ENCODE measurements around the gene SCO1. TPM values are rescaled to one million over a fixed set of nuclear protein-coding genes. Genes with fewer than 3 reads are reported as not detected.

SCO1 gene
- total RNA-seq, 6 experiments from 2014 or later: 19.0 to 29.7 (median 23.8) TPM

DNA sequence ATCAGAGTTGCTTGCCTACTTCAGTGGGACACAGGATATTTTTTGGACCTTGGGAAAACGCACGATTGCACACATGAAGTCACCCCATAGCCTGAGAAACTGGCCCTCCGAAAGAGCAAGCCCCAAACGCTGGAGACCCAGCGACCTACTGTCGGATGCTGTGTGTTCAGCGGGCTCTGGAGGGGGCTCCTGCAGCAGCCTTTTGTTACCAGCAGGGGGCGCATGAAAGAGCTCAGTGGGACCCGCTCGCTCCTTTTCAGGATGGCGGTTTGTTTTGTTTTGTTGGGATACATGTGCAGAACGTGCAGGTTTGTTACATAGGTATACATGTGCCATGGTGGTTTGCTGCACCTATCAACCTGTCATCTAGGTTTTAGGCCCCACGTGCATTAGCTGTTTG is 68.6 kb downstream of the SCO1 start:
- intact Hi-C loops (cut with DNase I): loop anchor here in 1 of 2 donors (10.0 kb wide), 1 partner anchor 516 kb away; no protein-coding TSS in a partner anchor
- no peaks in the 10 kb centered on the region for H3K9me3 ChIP-seq
- ATAC-seq (no peak), DNase-seq (no peak)
- TF ChIP-seq, protein P1, sequence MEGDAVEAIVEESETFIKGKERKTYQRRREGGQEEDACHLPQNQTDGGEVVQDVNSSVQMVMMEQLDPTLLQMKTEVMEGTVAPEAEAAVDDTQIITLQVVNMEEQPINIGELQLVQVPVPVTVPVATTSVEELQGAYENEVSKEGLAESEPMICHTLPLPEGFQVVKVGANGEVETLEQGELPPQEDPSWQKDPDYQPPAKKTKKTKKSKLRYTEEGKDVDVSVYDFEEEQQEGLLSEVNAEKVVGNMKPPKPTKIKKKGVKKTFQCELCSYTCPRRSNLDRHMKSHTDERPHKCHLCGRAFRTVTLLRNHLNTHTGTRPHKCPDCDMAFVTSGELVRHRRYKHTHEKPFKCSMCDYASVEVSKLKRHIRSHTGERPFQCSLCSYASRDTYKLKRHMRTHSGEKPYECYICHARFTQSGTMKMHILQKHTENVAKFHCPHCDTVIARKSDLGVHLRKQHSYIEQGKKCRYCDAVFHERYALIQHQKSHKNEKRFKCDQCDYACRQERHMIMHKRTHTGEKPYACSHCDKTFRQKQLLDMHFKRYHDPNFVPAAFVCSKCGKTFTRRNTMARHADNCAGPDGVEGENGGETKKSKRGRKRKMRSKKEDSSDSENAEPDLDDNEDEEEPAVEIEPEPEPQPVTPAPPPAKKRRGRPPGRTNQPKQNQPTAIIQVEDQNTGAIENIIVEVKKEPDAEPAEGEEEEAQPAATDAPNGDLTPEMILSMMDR (IDR thresholded peaks at IDR 0.05): peak in 2 of 4 donors; percentile 22 to 28
- TF ChIP-seq POLR2A (IDR thresholded peaks at IDR 0.05): no peak
- H3K36me3 ChIP-seq: peaks cover 0 to 5% (median 0%) of the 10 kb centered on the region in 4 donors
- 81% methylated on average over 9 of the region's 13 CpGs for WGBS (ENCODE audit: insufficient coverage, low coverage, low lambda C conversion rate, missing lambda C conversion rate)
- H3K4me1 ChIP-seq: no peaks in the 10 kb centered on the region
- H3K27ac ChIP-seq: no peak overlapping the region
- no peaks in the 10 kb centered on the region for H3K27me3 ChIP-seq
- no peak overlapping the region for H3K4me3 ChIP-seq

DNA sequence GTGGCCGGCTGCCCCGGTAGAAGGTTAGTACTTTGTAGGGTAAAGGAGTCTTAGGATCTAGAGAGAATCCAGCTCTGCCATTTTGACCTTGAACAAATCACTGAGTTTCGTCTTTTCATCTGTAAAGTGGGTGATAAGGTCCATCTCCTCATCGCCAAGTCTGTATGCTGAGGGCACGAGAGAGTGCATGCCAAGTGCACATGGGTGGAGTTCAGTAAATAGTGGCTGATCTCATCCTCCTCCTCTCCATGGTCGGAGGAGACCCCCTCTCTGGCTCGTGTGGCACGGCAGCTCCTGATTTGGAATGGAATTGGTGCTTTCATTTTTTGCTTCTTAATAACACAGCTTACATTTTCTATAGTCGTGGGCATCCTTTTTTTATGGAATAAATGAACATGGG is 70.9 kb downstream of the SCO1 start:
- TF ChIP-seq, protein P1 (IDR thresholded peaks at IDR 0.05): no peak
- no peak for TF ChIP-seq POLR2A (IDR thresholded peaks at IDR 0.05)
- intact Hi-C loops (cut with DNase I): loop anchor here in 1 of 2 donors (10.0 kb wide), 1 partner anchor 518 kb away; no protein-coding TSS in a partner anchor
- WGBS (ENCODE audit: insufficient coverage, low coverage, low lambda C conversion rate, missing lambda C conversion rate): 77% methylated on average over 5 of the region's 9 CpGs

DNA sequence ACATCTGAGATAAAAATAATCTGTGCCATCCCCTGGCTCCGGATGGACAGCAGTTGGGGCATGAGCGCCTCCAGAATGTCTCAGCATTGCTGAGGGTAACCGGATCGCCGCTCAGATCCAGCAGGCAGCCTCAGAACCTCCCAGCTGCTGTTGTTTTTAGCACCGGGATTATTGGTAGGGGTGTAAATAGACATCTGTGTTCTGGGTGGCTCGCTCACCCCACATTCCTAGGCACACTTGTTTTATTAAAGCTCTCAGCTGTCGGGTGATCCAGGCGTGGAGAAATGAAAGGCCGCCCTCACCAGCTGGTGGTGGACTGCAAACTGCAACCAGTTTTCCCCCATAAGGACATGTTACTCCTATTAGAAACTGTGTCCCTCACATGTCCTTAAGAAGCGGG is 72.4 kb downstream of the SCO1 start:
- 86% methylated on average over 6 of the region's 11 CpGs for WGBS (ENCODE audit: insufficient coverage, low coverage, low lambda C conversion rate, missing lambda C conversion rate)
- H3K27me3 ChIP-seq: no peaks in the 10 kb centered on the region
- no peak overlapping the region for H3K4me3 ChIP-seq
- TF ChIP-seq, protein P1 (IDR thresholded peaks at IDR 0.05): no peak
- no peak for TF ChIP-seq POLR2A (IDR thresholded peaks at IDR 0.05)
- ATAC-seq: no peak
- DNase-seq: no peak
- H3K27ac ChIP-seq: no peak overlapping the region
- H3K36me3 ChIP-seq: peaks cover 0 to 5% (median 0%) of the 10 kb centered on the region in 4 donors
- intact Hi-C loops (cut with DNase I): loop anchor here in 1 of 2 donors (10.0 kb wide), 1 partner anchor 520 kb away; no protein-coding TSS in a partner anchor
- H3K4me1 ChIP-seq: no peaks in the 10 kb centered on the region
- H3K9me3 ChIP-seq: no peaks in the 10 kb centered on the region

More for the DNA sequence above, 70.9 kb downstream of the SCO1 start:
- H3K9me3 ChIP-seq: no peaks in the 10 kb centered on the region
- DNase-seq (no peak), ATAC-seq (no peak)
- no peak overlapping the region for H3K4me3 ChIP-seq
- H3K27me3 ChIP-seq: no peaks in the 10 kb centered on the region
- H3K27ac ChIP-seq: no peak overlapping the region
- H3K4me1 ChIP-seq: no peaks in the 10 kb centered on the region
- peaks cover 0 to 5% (median 0%) of the 10 kb centered on the region in 4 donors for H3K36me3 ChIP-seq

DNA sequence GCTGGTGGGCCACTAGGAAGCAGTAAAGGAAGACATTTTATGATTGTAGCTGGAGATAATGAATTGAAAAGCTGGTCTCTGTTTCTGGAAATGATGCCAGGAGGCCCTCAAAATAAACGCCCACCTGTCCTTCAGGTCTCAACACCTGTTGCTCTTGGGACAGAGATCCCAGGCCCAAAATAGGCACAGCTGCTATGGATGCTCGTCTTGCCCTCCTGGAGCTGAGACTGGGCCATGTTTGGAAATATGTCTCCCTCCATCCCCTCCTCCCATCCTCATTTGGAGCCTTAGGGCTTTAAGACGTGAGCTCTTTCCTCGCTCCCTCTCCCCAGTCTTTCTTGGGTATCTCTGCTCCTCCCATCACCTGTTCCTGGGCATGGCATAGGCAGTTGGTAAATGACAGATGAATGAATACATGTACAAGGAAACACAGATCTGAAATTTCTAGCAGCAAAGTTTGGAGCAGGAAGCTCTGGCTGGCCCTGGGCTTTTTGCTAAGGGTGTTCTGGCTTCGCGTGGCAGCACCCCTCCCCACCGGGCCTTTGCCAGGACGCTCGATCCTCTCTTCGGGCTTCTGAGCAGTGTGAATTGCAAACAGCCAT is 73.5 kb downstream of the SCO1 start:
- Histone ChIP-seq H3K9me3 (no peaks in the 10 kb centered on the region), H3K4me1 (no peaks in the 10 kb centered on the region), H3K4me3 (no peak overlapping the region), H3K36me3 (no peaks in the 10 kb centered on the region), H3K27me3 (no peaks in the 10 kb centered on the region), H3K27ac (no peak overlapping the region)
- intact Hi-C loops (cut with DNase I): loop anchor here in 1 of 2 donors (10.0 kb wide), 1 partner anchor 521 kb away; no protein-coding TSS in a partner anchor
- TF ChIP-seq, protein P1 (IDR thresholded peaks at IDR 0.05): no peak
- no peak for TF ChIP-seq POLR2A (IDR thresholded peaks at IDR 0.05)
- DNase-seq: no peak
- 80% methylated on average over 9 of the region's 10 CpGs for WGBS (ENCODE audit: insufficient coverage, low coverage, low lambda C conversion rate, missing lambda C conversion rate)
- no peak for ATAC-seq
